LNCaP clone FGC (cell line): ENCODE results near the gene PCDHGA12.
"Not testable (repeated sequence)": the region's sequence is repeated elsewhere in the genome, so short reads cannot be mapped to it uniquely, and the experiment has no call there.

Experiments used
- DNase-seq: peaks from one replicate; pipeline ENCODE4 v3.0.0-alpha.2; 2011; ENCODE audit warnings: low read depth
- H3K4me3 ChIP-seq: 2 replicates; pipeline ENCODE4 v1.5.1; 2011; ENCODE audit warnings: mild to moderate bottlenecking, low read depth, low read length, control low read depth
- CTCF ChIP-seq: IDR thresholded peaks from 2 replicates; pipeline ENCODE4 v1.5.1; 2012; ENCODE audit warnings: mild to moderate bottlenecking; ENCODE audit not compliant: control insufficient read depth, insufficient read depth; ENCODE audit errors: extremely low read depth

PCDHGA12 gene

GRCh38 chr5:141421489-141421855 lies 8.8 kb upstream of the PCDHGA12 start:
- H3K4me3 ChIP-seq: no peak overlapping the region
- no peak for TF ChIP-seq CTCF
- no peak for DNase-seq

- TF ChIP-seq CTCF: no peak
- DNase-seq: no peak
- no peak overlapping the region for H3K4me3 ChIP-seq
These were observed 7.5 kb upstream of the PCDHGA12 start for GRCh38 chr5:141422742-141423291.

- no peak for TF ChIP-seq CTCF
- no peak for DNase-seq
- H3K4me3 ChIP-seq: no peak overlapping the region
These were observed 2.4 kb upstream of the PCDHGA12 start for GRCh38 chr5:141427783-141428426.

- no peak for TF ChIP-seq CTCF
- no peak for DNase-seq
- no peak overlapping the region; the same call in 1 of the 2 replicates for H3K4me3 ChIP-seq
These were observed 979 bp downstream of the PCDHGA12 start for GRCh38 chr5:141431286-141431685.

GRCh38 chr5:141432308-141432707 lies 2.0 kb downstream of the PCDHGA12 start:
- DNase-seq, H3K4me3 ChIP-seq: not testable (repeated sequence)

- H3K4me3 ChIP-seq: not testable (repeated sequence)
These were observed 2.4 kb downstream of the PCDHGA12 start for GRCh38 chr5:141432726-141433125.

GRCh38 chr5:141434006-141434405 lies 3.7 kb downstream of the PCDHGA12 start:
- H3K4me3 ChIP-seq: no peak overlapping the region
- no peak for DNase-seq
- no peak for TF ChIP-seq CTCF

More at GRCh38 chr5:141432726-141433125, 2.4 kb downstream of the PCDHGA12 start:
- DNase-seq: not testable (repeated sequence)

- no peak for TF ChIP-seq CTCF
- no peak overlapping the region for H3K4me3 ChIP-seq
- no peak for DNase-seq
These were observed 6.9 kb downstream of the PCDHGA12 start for GRCh38 chr5:141437221-141437620.
